CD14-positive monocyte (primary cell): Measurements from ENCODE around the gene SOCS1. TPM values are rescaled to one million over a fixed set of nuclear protein-coding genes. Genes with fewer than 3 reads are reported as not detected.

Source experiments
- DNase-seq, 3 donors: peaks; one replicate each; pipeline ENCODE4 v3.0.0-alpha.2; 2011 to 2022
- H2AFZ ChIP-seq: 2 replicates; pipeline ENCODE4 v1.6.0; 2012; ENCODE audit warnings: mild to moderate bottlenecking, low read depth, low read length, inconsistent platforms; ENCODE audit not compliant: insufficient read depth, poor library complexity, severe bottlenecking
- H3K27ac ChIP-seq, 2 donors: 1 replicate in 1 of 2; 2 replicates in 1 of 2; pipeline ENCODE4 v1.5.1; 2012 to 2013; ENCODE audit warnings: low read length in 2 of 2, control low read depth in 1 of 2, inconsistent platforms in 1 of 2, low read depth in 1 of 2, mild to moderate bottlenecking in 1 of 2
- H3K27me3 ChIP-seq, 2 donors: one replicate each; pipeline versions ENCODE4 v1.6.0 to v1.6.1; 2011 to 2013; ENCODE audit warnings: low read length in 2 of 2; ENCODE audit not compliant: control insufficient read depth in 2 of 2, insufficient read depth in 2 of 2
- H3K36me3 ChIP-seq, 2 donors: replicated peaks in 1 of 2; 1 replicate in 1 of 2; 2 replicates in 1 of 2; pipeline versions ENCODE4 v1.5.1 to v1.6.1; 2012 to 2013; ENCODE audit warnings: low read length in 2 of 2, control low read depth in 1 of 2, inconsistent platforms in 1 of 2, mild to moderate bottlenecking in 1 of 2; ENCODE audit not compliant: insufficient read depth in 2 of 2, control insufficient read depth in 1 of 2
- H3K4me1 ChIP-seq, 2 donors: 1 replicate in 1 of 2; 2 replicates in 1 of 2; pipeline versions ENCODE4 v1.5.1 to v1.6.1; 2012 to 2013; ENCODE audit warnings: low read length in 2 of 2, control low read depth in 1 of 2, inconsistent platforms in 1 of 2, mild to moderate bottlenecking in 1 of 2, moderate library complexity in 1 of 2; ENCODE audit not compliant: insufficient read depth in 2 of 2, control insufficient read depth in 1 of 2
- H3K4me2 ChIP-seq: replicated peaks from 2 replicates; pipeline ENCODE3; 2012; ENCODE audit warnings: low read length, moderate library complexity, mild to moderate bottlenecking; ENCODE audit not compliant: poor library complexity, severe bottlenecking; ENCODE audit errors: extremely low read depth
- H3K4me3 ChIP-seq, 3 experiments: fragments of 200-600 bp in 1 of 3; sonication (generic) in 1 of 3; replicated peaks in 1 of 3; 1 replicate in 2 of 3; 2 replicates in 1 of 3; pipeline ENCODE4 v1.5.1; 2011 to 2013; ENCODE audit warnings: low read length in 3 of 3, mild to moderate bottlenecking in 3 of 3, control low read depth in 2 of 3, low read depth in 2 of 3, inconsistent platforms in 1 of 3, moderate library complexity in 1 of 3
- H3K79me2 ChIP-seq: 2 replicates; pipeline ENCODE4 v1.6.0; 2012; ENCODE audit warnings: mild to moderate bottlenecking, control low read depth, inconsistent platforms, low read length, moderate library complexity; ENCODE audit not compliant: insufficient read depth
- H3K9ac ChIP-seq: 2 replicates; pipeline ENCODE4 v1.6.0; 2017; ENCODE audit warnings: low read length, mild to moderate bottlenecking; ENCODE audit not compliant: insufficient read depth, poor library complexity, severe bottlenecking
- H3K9me3 ChIP-seq, 2 donors: replicated peaks in 1 of 2; 1 replicate in 1 of 2; 2 replicates in 1 of 2; pipeline versions ENCODE4 v1.5.1 to v1.6.1; 2012 to 2013; ENCODE audit warnings: low read length in 2 of 2, control low read depth in 1 of 2; ENCODE audit not compliant: control insufficient read depth in 1 of 2, insufficient read depth in 1 of 2
- H4K20me1 ChIP-seq: 2 replicates; pipeline ENCODE4 v1.6.0; 2012; ENCODE audit warnings: mild to moderate bottlenecking, low read length, control low read depth, moderate library complexity; ENCODE audit not compliant: insufficient read depth
- H3K27ac Mint-ChIP-seq, 7 donors: one replicate each; pipeline ENCODE4 v1.8.0; 2020; ENCODE audit warnings: mild to moderate bottlenecking in 7 of 7, mixed read lengths in 7 of 7, moderate library complexity in 6 of 7, inconsistent platforms in 2 of 7
- H3K27me3 Mint-ChIP-seq, 3 donors: one replicate each; pipeline ENCODE4 v1.8.0; 2021 to 2022; ENCODE audit warnings: low read depth in 3 of 3, mild to moderate bottlenecking in 3 of 3, mixed read lengths in 3 of 3, moderate library complexity in 3 of 3, inconsistent platforms in 1 of 3
- H3K36me3 Mint-ChIP-seq, 2 donors: one replicate each; pipeline ENCODE4 v1.8.0; 2020; ENCODE audit warnings: mixed read lengths in 2 of 2, inconsistent platforms in 1 of 2, mild to moderate bottlenecking in 1 of 2
- H3K4me1 Mint-ChIP-seq: one replicate; pipeline ENCODE4 v1.8.0; 2020; ENCODE audit warnings: mild to moderate bottlenecking, mixed read lengths
- H3K4me3 Mint-ChIP-seq, 2 donors: one replicate each; pipeline ENCODE4 v1.8.0; 2020; ENCODE audit warnings: mild to moderate bottlenecking in 2 of 2, mixed read lengths in 2 of 2, moderate library complexity in 1 of 2
- H3K9me3 Mint-ChIP-seq, 7 donors: one replicate each; pipeline ENCODE4 v1.8.0; 2020 to 2022; ENCODE audit warnings: mixed read lengths in 7 of 7, mild to moderate bottlenecking in 6 of 7, moderate library complexity in 6 of 7, inconsistent platforms in 2 of 7
- WGBS: methylation state at CpG from one replicate; pipeline ENCODE4 v1.1.5; 2013; ENCODE audit warnings: missing lambda C conversion rate; ENCODE audit not compliant: insufficient coverage; 5-methylcytosine and 5-hydroxymethylcytosine counted together
- intact Hi-C, 2 donors: fragments of 100-400 bp; cut with micrococcal nuclease; formaldehyde crosslinking; loops; one replicate each; pipeline versions ENCODE4 v1.15.0 to v1.15.1; 2023
- polyA plus RNA-seq, 3 donors: library from polyadenylated mRNA; depleted of rRNA in 1 of 3; unstranded in 2 of 3; stranded (reverse) in 1 of 3; fragments of 300-500 nt in 2 of 3; fragments of >200 nt in 1 of 3; fragmentation: Illumina TruSeq in 2 of 3; gene quantifications; 1 replicate in 2 of 3; 2 replicates in 1 of 3; pipeline ENCODE4 v1.2.3, GENCODE V29; 2012 to 2021
- TF ChIP-seq, protein P1 (sequence below): fragments of 200-600 bp; IDR thresholded peaks from one replicate; pipeline ENCODE4 v1.8.0; 2022; ENCODE audit warnings: antibody characterized with exemption, mild to moderate bottlenecking

SOCS1 gene
- polyA plus RNA-seq, 3 donors: 0.13 to 2.3 (median 0.35) TPM

DNA sequence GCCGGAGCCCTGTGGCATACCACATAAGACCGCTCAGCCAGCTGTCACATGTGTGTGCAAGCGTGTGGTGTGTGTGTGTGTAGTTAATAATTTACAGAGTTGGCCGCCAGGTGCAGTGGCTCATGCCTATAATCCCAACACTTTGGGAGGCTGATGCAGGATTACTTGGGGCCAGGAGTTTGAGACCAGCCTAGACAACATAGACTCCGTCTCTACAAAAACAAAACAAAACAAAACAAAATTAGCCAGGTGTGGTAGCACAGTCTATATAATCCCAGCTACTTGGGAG is 20.4 kb downstream of the SOCS1 start:
- Mint-ChIP-seq H3K9me3 (peaks cover 0 to 3% (median 0%) of the 10 kb centered on the region in 7 donors), H3K4me3 (no peak overlapping the region), H3K27me3 (peaks cover 4 to 11% (median 7%) of the 10 kb centered on the region in 3 donors), H3K4me1 (peaks cover 47% of the 10 kb centered on the region), H3K27ac (peak overlapping the region in 2 of 7 donors; percentile 23 to 82), H3K36me3 (no peaks in the 10 kb centered on the region)
- Histone ChIP-seq H4K20me1 (no peaks in the 10 kb centered on the region), H3K36me3 (no peaks in the 10 kb centered on the region), H3K4me1 (peaks cover 40 to 44% of the 10 kb centered on the region in 2 donors), H3K4me3 (no peak overlapping the region), H3K27ac (no peak overlapping the region), H3K27me3 (no peaks in the 10 kb centered on the region), H3K79me2 (no peaks in the 10 kb centered on the region), H2AFZ (no peak overlapping the region), H3K9ac (no peak overlapping the region), H3K9me3 (no peaks in the 10 kb centered on the region), H3K4me2 (no peak overlapping the region)
- no peak for DNase-seq
- intact Hi-C loops: no loop called here
- TF ChIP-seq, protein P1, sequence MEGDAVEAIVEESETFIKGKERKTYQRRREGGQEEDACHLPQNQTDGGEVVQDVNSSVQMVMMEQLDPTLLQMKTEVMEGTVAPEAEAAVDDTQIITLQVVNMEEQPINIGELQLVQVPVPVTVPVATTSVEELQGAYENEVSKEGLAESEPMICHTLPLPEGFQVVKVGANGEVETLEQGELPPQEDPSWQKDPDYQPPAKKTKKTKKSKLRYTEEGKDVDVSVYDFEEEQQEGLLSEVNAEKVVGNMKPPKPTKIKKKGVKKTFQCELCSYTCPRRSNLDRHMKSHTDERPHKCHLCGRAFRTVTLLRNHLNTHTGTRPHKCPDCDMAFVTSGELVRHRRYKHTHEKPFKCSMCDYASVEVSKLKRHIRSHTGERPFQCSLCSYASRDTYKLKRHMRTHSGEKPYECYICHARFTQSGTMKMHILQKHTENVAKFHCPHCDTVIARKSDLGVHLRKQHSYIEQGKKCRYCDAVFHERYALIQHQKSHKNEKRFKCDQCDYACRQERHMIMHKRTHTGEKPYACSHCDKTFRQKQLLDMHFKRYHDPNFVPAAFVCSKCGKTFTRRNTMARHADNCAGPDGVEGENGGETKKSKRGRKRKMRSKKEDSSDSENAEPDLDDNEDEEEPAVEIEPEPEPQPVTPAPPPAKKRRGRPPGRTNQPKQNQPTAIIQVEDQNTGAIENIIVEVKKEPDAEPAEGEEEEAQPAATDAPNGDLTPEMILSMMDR: no peak
- 0% methylated on average over 2 of the region's 5 CpGs for WGBS

DNA sequence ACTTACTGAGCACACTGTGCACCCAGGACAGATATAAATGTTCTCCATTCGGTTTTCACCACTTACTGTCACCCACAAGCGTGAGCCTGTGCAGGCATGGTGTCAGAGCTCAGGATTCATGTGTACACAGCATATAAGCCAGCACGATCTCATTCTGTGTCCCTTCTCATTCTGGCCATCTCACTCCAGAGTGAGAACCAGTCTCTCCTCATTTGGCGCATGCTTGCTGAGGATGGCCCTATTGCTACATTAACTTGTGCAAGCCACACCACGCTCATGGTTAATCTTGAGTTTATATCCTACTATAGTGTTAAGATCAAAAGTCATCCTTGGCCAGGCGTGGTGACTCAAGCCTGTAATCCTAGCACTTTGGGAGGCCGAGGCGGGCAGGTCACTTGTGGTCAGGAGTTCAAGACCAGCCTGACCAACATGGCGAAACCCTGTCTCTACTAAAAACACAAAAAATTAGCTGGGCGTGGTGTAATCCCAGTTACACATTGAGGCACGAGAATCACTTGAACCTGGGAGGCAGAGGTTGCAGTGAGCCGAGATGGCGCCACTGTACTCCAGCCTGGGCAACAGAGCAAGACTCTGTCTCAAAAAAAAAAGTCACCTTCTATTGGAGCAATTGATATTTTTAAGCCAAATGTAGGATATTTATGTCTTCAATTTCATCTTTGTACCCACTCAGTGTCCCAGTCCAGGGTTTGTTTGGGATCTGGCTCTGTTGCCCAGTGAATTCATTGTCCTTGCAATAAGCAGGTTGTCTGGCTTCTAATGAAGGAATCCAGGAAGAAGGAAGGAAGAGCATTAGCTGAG is 20.9 kb downstream of the SOCS1 start:
- TF ChIP-seq, protein P1: no peak
- WGBS: 55% methylated on average over 4 of the region's 13 CpGs
- H3K27ac ChIP-seq: no peak overlapping the region
- intact Hi-C loops: loop anchor here in 1 of 2 donors (5.0 kb wide), 1 partner anchor 547 kb away; no protein-coding TSS in a partner anchor
- no peaks in the 10 kb centered on the region for H3K36me3 Mint-ChIP-seq
- H3K4me2 ChIP-seq: no peak overlapping the region
- H3K27ac Mint-ChIP-seq: peak overlapping the region in 5 of 7 donors; percentile 7 to 82 (median 76)
- peaks cover 0 to 3% (median 0%) of the 10 kb centered on the region in 7 donors for H3K9me3 Mint-ChIP-seq
- H3K4me3 ChIP-seq: no peak overlapping the region
- H2AFZ ChIP-seq: no peak overlapping the region
- peak in 2 of 3 donors; percentile 44 to 55 for DNase-seq
- H3K27me3 Mint-ChIP-seq: peaks cover 4 to 11% (median 7%) of the 10 kb centered on the region in 3 donors
- H4K20me1 ChIP-seq: no peaks in the 10 kb centered on the region
- no peaks in the 10 kb centered on the region for H3K27me3 ChIP-seq
- no peak overlapping the region for H3K4me3 Mint-ChIP-seq
- H3K4me1 ChIP-seq: peaks cover 40 to 44% of the 10 kb centered on the region in 2 donors
- H3K4me1 Mint-ChIP-seq: peaks cover 44% of the 10 kb centered on the region
- no peaks in the 10 kb centered on the region for H3K9me3 ChIP-seq
- no peaks in the 10 kb centered on the region for H3K79me2 ChIP-seq
- H3K36me3 ChIP-seq: no peaks in the 10 kb centered on the region
- no peak overlapping the region for H3K9ac ChIP-seq
